Central memory CD8-positive, alpha-beta T cell (primary cell): ENCODE data around the gene C1QTNF9.
"Not testable (repeated sequence)": the region's sequence is repeated elsewhere in the genome, so short reads cannot be mapped to it uniquely, and the experiment has no call there.

Source experiments
- ATAC-seq: fragments of 150-1000 bp; cut with Tn5 transposase; replicated peaks from 2 replicates; pipeline ENCODE4 v1.10.0; 2022; ENCODE audit warnings: mild to moderate bottlenecking, moderate FRiP score, moderate number of reproducible peaks; ENCODE audit not compliant: poor library complexity, severe bottlenecking; ENCODE audit errors: extremely low read depth
- DNase-seq, 2 donors: peaks; one replicate each; pipeline ENCODE4 v3.0.0; 2021; ENCODE audit warnings: low spot score in 2 of 2
- H3K27ac Mint-ChIP-seq: one replicate; pipeline ENCODE4 v1.8.0; 2022; ENCODE audit warnings: low read depth, mild to moderate bottlenecking, moderate library complexity, mixed read lengths
- H3K27me3 Mint-ChIP-seq: one replicate; pipeline ENCODE4 v1.8.0; 2022; ENCODE audit warnings: mixed read lengths
- H3K36me3 Mint-ChIP-seq: one replicate; pipeline ENCODE4 v1.8.0; 2022; ENCODE audit warnings: mild to moderate bottlenecking, moderate library complexity, mixed read lengths; ENCODE audit not compliant: insufficient read depth
- H3K4me1 Mint-ChIP-seq: one replicate; pipeline ENCODE4 v1.8.0; 2022; ENCODE audit warnings: mixed read lengths
- H3K4me3 Mint-ChIP-seq: one replicate; pipeline ENCODE4 v1.8.0; 2022; ENCODE audit warnings: mild to moderate bottlenecking, moderate library complexity, mixed read lengths
- H3K9me3 Mint-ChIP-seq: one replicate; pipeline ENCODE4 v1.8.0; 2022; ENCODE audit warnings: mixed read lengths

Gene C1QTNF9

GRCh38 chr13:24360106-24360505 lies 50.7 kb downstream of the C1QTNF9 start:
- no peak overlapping the region for H3K27ac Mint-ChIP-seq
- no peak overlapping the region for H3K4me3 Mint-ChIP-seq
- DNase-seq, result no peak
- H3K9me3 Mint-ChIP-seq, result no peaks in the 10 kb centered on the region
- H3K36me3 Mint-ChIP-seq, result no peaks in the 10 kb centered on the region
- ATAC-seq, result no peak
- no peaks in the 10 kb centered on the region for H3K4me1 Mint-ChIP-seq
- no peaks in the 10 kb centered on the region for H3K27me3 Mint-ChIP-seq

GRCh38 chr13:24361113-24361512 lies 51.7 kb downstream of the C1QTNF9 start:
- Mint-ChIP-seq H3K36me3 (no peaks in the 10 kb centered on the region), H3K9me3 (no peaks in the 10 kb centered on the region), H3K27me3 (peaks cover 9% of the 10 kb centered on the region), H3K4me1 (no peaks in the 10 kb centered on the region), H3K4me3 (no peak overlapping the region), H3K27ac (no peak overlapping the region)
- DNase-seq (no peak), ATAC-seq (no peak)

- no peak for DNase-seq
- Mint-ChIP-seq H3K27me3 (peaks cover 17% of the 10 kb centered on the region), H3K9me3 (no peaks in the 10 kb centered on the region), H3K4me1 (no peaks in the 10 kb centered on the region), H3K27ac (no peak overlapping the region), H3K36me3 (no peaks in the 10 kb centered on the region), H3K4me3 (no peak overlapping the region)
- ATAC-seq, result no peak
Observed at GRCh38 chr13:24361852-24362366, 52.5 kb downstream of the C1QTNF9 start.

GRCh38 chr13:24362435-24362952 lies 53.1 kb downstream of the C1QTNF9 start:
- DNase-seq (no peak), ATAC-seq (no peak)
- Mint-ChIP-seq H3K27ac (no peak overlapping the region), H3K9me3 (no peaks in the 10 kb centered on the region), H3K4me1 (no peaks in the 10 kb centered on the region), H3K4me3 (no peak overlapping the region), H3K27me3 (peaks cover 18% of the 10 kb centered on the region), H3K36me3 (no peaks in the 10 kb centered on the region)

GRCh38 chr13:24365191-24365590 lies 55.8 kb downstream of the C1QTNF9 start:
- ATAC-seq, result no peak
- no peak overlapping the region for H3K4me3 Mint-ChIP-seq
- H3K4me1 Mint-ChIP-seq, result no peaks in the 10 kb centered on the region
- H3K27ac Mint-ChIP-seq, result no peak overlapping the region
- H3K36me3 Mint-ChIP-seq, result no peaks in the 10 kb centered on the region
- no peak for DNase-seq
- H3K9me3 Mint-ChIP-seq, result no peaks in the 10 kb centered on the region
- peaks cover 37% of the 10 kb centered on the region for H3K27me3 Mint-ChIP-seq

GRCh38 chr13:24366315-24366714 lies 56.9 kb downstream of the C1QTNF9 start:
- not testable (repeated sequence) for H3K4me1 Mint-ChIP-seq, H3K9me3 Mint-ChIP-seq, DNase-seq, H3K36me3 Mint-ChIP-seq, H3K27ac Mint-ChIP-seq, H3K4me3 Mint-ChIP-seq, ATAC-seq
- peaks cover 49% of the 10 kb centered on the region for H3K27me3 Mint-ChIP-seq

- H3K4me1 Mint-ChIP-seq, DNase-seq, H3K4me3 Mint-ChIP-seq, H3K9me3 Mint-ChIP-seq, H3K27ac Mint-ChIP-seq, H3K36me3 Mint-ChIP-seq, ATAC-seq: not testable (repeated sequence)
- H3K27me3 Mint-ChIP-seq, result peaks cover 67% of the 10 kb centered on the region
Observed at GRCh38 chr13:24371273-24371672, 61.9 kb downstream of the C1QTNF9 start.
